ENCODE results near the gene TRIM28.
"Not testable (repeated sequence)": the region's sequence is repeated elsewhere in the genome, so short reads cannot be mapped to it uniquely, and the experiment has no call there.

TRIM28 gene

DNA sequence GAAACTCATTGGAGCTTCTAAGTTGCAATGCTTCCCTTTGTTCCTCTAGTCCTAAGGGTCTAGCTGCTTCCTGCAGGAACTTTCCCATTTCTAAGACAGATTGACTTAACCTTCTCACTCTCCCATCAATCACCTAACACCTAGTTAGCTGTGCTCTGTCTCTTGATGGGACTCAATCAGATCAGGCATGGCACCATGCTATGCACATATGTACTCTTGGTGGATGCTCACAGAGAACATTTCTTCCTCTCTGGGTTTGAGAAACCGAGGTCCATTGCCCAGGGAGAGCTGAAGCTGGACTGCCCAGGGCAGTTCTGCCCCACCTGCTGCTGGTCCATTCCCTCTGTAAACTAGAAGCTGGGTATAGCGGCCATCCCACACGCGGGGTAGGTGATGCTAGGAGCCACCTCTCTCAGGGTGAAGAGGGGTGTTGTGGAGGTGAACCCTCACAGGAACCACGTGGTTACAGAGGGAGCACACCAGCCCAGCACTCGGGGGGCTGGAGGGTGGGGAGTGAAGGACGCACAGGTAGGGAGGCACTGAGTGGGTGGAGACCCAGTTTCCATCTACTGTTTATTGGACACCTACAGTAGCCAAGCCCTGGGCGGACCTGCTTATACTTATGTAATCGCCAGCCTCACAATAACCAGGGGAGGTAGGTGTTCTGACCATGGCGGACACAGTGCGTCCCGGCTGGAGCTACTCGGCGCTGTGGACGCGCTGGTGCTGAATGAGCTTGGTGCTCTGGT lies 17.7 kb downstream of the TRIM28 start:
- no peak for DNase-seq

DNA sequence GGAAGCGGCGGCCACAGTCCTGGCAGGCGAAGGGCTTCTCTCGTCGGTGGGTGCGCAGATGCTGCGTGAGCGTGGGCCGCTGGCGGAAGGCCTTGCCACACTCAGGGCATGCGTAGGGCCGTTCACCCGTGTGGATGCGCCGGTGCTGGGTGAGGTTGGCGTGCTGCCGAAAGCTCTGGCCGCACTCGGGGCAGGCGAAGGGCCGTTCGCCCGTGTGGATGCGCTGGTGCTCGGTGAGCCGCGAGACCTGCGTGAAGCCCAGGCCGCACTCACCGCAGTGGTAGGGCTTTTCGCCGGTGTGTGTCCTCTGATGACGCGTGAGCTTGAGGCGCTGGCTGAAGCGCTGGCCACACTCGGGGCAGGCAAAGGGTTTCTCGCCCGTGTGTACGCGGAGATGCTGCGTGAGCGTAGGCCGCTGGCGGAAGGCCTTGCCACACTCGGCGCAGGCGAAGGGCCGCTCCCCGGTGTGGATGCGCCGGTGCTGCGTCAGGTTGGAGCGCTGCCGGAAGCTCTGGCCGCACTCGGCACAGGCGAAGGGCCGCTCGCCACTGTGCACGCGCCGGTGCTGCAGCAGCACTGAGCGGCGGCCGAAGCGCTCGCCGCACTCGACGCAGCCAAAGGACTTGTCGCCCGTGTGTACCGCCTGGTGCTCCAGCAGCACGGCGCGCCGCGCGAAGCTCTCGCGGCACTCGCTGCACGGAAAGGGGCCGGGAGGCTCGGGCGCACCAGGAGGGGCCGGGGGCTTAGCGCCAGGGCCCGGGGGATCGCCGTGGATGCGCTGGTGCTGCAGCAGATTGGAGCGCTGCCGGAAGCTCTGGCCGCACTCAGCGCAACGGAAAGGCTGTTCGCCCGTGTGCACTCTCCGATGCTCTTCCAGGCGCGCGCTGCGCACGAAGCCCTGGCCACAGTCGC lies 18.5 kb downstream of the TRIM28 start:
- DNase-seq, result peak; percentile 57 to 58

DNA sequence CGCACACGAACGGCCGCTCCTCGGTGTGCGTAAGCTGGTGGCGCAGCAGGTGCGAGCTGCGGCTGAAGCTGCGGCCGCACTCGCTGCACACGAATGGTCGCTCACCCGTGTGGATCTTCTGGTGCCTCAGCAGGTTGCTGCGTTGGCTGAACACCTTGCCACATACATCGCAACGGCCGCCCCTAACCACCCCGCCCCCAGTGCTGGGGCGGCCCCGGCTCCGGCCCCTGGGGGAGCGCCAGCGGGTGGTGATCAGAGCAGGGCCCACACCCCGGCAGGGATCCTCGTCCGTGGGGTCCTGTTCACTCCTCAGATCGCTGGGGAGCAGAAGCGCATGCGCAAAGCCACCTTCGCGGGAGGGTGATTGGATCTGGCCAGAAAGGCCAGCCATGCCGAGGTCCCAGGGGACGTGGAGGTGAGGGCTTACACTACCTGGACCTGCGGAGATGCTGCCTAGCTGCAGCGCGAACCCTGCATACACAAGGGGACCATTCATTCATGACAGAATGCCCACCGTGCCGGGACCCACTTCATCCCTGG lies 19.2 kb downstream of the TRIM28 start:
- DNase-seq, result peak; percentile 51 to 60

DNA sequence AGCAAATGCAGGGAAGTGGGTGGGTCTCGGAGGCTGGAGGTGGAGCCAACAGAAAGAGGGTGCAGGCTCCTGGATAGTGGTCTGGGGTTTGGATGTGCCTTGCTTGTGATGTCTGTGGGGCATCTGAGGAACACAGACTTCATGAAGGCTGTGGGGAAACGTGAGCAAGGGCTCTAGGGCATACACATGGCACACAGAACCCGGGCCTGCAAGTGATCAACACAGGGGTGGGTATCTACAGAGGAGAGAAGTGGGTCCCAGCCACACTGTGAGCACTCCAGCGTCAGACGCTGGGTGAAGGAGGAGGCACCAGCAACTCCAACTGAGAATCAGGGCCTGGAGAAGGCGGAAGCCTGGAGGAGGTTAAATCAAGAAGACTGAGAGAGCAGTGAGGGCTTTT lies 20.0 kb downstream of the TRIM28 start:
- no peak for DNase-seq

DNA sequence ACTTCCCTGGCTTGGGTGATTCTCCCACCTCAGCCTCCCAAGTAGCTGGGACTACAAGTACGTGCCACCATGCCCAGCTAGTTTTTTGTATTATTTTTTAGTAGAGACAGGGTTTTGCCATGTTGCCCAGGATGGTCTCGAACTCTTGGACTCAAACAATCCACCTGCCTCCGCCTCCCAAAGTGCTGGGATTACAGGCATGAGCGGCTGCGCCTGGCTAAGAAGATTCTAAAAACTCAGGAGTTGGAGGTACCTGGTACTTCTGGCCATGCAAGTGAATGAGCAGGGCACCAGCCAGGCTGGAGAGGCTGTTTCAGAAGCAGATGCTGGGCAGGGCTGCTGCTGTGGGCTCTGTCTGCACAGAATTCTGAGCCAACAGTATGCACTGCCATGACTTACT lies 23.1 kb downstream of the TRIM28 start:
- DNase-seq, result no peak

DNA sequence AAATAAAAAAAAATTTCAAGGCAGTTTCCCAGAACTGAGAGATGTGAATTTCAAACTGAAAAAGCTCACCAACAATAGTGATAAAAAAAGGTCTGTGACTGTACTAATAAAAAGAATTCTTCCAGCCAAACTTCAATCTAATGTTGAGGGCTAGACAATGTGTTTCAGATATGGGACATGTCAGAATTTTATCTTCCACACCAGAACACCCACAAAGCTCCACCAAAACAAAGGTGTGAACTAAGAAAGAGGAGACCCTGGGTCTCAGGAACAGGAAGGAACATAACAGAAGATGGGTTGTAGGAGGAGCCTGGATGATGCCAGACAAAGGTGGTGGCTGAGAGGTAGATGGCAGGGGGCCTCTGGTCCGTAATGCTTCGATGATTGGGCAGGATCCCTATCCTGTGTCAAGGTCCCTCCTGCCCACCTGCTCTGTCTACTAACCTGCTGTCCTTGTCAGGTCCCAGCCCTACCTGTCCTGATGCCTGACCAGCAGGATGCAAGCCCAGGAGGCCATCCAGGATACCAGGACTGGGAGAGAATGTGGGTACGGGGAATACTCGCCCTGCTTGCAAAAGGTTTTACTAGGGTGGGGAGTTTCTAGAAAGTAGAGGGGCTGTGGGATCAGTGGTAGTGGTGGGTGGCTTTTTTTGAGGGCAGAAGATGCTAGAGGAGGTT lies 24.7 kb downstream of the TRIM28 start:
- no peak for DNase-seq

DNA sequence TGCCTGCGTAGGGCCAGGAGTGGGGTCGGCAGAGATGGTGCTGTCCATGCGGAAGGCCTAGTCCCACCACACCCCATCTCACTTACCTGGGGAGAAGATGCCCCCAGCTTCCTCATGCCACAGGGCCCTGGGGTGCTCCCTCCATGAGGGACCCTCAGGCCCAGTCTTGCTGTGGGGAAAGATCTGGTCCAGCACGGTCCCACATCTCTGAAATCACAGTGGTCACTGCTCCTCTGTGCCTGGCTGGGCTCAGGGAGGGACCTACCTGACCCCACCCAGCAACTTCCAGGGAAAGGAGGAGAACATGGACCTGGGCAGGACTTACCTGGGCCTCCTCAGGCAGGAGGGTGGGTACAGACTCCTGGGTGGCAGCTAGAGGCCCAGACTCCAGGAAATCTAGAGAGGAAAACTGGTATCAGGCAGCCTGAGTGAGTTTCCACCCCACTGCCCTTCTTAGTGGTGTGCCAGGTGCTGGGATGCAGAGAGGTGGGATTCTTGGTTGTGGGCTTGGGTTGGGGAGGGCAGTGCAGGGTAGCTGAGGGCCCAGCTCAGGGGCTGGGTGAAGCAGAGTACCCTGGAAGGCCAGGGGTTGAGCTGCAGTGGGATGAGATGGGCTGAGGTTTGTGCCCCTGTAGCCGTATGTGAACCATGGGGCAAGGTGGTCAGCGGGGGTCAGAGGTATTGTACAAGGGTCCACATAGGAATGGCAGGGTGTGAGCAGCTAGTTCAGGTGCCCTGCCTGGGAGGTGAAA lies 25.5 kb downstream of the TRIM28 start:
- DNase-seq, result no peak

DNA sequence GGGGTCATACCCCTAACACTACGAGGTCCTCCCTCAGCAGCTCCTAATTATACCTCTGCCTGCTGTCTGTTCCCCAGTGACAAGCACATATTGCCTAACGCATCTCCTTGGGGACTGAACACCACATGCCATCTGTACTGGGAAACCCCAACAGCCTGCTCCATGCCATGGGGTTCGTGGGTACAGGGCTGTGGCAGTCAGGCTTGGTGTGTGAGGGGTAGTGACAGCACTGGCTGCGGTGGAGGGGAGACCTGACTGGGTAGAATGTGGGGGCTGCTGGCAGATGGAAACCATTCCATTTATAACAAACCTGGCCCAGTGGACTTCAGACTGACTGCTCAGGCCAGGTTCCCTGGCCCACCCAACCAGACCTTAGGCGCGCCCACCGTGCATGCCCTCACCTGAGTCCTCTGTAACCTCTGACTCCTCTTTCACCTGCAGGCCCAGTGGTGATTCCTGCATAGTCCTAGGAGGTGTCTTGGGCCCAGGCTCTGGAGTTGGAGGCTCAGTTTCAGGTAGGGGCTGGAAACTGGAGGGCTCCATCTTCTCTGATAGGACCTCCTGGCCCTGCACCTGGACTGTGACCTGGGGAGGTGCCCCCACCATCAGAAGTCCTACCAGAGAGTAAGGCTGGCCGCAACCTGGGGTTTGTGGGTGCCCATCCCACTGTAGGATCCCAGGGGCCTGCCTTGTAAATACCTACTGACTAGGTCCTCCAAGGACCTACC lies 26.2 kb downstream of the TRIM28 start:
- peak in 1 of 2 experiments; percentile 2 for DNase-seq

DNA sequence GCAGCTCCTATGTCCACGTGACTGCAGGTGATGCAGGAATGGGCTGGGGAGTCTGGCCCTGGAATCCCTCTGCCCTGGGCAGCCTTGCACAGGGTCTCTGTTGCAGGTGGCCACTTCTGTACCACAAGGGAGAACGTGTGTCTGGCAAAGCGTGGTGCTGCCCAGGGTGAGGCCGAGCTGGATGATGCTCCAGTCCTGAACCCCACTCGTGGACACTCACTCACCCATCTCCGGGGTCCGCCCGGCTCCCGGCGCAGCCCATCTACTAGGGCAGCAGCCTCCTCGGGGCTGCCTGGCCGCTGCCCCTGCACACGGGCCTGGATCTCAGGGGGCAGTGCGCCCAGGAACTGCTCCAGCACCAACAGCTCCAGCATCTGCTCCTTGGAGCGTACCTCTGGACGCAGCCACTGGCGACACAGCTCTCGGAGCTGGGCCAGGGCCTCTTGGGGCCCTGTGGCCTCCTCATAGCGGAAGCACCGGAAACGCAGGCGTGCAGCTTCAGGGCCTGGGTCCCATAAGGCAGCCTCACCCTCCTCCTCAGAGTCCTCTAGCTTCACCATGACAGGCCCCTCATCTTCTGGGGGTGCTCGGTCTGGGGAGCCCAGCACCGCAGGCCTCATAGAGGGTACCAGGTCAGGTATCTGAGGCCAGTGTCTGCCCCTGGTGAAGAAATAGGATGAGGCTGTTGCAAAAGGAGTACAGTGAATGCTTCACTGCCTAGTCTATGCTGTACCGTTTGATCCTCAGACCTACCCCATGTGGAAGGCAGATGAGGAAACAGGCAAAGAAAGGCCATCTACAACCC lies 27.1 kb downstream of the TRIM28 start:
- peak in 1 of 2 experiments; percentile 3 for DNase-seq

DNA sequence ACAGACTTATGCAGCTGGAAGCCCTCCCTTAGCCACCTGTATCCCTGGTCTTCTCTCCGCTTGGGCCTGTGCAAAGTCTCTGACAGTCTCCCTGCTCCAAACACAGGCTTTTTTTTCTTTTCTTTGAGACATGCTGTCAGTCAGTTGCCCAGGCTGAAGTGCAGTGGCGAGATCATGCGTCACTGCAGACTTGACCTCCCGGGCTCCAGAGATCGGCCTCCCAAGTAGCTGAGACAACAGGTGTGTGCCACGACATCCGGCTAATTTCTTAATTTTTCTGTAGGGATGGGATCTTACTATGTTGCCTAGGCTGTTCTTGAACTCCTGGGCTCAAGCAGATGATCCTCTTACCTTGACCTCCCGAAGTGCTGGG lies 27.7 kb downstream of the TRIM28 start:
- peak in 1 of 2 experiments; percentile 2 for DNase-seq

DNA sequence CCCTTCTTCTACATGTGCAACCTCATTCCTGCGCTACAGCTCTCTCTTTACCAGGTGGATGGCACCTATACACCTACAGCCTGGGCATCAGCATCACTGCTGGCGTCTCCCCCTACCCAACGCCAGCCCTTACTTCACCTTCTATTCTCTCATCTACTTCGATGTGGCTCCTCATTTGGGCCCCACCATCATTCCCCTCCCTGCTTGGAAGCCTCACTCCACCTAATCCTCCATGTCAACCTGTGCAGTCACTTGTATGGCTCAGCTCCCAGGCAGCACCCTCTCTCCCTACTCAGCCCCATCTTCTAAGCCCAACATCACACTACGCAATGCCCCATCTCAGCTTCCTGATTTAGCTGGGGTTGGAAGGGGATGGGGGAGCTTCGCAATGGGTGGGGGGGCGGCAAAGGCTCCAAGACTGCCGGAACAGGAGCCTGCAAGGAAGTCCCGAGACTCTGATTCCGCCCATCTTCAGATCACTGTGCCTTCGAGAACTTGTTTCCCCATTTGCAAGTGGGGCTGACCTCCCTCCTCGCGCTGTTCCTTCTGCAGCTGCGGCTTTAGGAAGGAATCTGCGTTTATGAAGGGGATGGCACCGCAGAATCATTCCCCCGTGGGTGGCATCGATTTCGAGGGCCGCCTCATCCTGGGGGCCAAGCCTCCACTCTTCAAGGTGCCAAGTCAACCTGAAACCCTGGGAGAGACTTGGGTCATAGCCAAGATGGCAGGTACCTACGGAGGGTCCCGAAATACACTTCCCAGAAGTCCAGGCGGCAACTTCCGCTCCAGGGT lies 28.4 kb downstream of the TRIM28 start:
- peak in 1 of 2 experiments; percentile 2 for DNase-seq

DNA sequence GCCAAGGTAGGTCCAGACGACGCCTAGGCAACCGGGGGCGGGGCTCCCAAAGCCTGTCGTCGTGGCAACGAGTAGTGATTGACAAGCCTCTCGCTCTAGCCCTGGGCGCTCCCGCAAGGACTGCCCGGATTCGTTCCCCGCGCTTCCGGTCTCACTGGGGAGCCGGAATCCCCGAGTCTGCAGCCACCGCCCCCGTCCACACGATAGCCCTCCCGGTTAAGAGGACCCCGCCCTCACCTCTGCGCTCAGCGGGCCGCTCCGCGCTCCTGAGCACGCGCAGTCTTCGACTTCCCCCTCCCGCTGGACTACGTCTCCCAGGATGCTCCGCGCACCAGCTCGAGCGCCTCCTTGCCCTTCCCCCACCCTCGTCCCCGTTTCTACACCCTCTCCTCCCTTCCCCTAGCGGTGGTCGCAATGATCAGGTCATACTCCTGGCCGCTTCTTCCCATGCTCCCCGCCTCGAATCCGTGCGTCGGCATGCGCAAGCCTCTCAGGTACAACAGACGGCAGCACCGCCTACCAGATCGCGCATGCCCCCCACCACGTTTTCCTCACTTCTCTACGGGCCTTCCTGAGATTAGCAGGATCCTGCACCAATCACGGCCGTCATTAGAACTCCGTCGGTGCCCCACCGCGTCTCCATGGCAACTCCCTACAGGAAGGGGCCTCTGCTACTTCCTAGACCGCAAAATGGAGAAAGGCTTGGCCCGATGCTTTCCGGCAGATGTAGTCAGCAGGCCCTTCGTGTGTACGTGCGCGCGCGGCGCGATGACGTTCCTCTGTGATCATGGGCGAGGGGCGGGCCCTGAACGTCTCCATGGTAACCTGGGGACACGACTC lies 29.2 kb downstream of the TRIM28 start, which contains the start of gene MZF1:
Gene MZF1, minus strand, starts transcription at position 518 of the 840 bp plus-strand sequence. CDS start 1,946 bp downstream, outside the sequence.
- peak; percentile 99 to 100 for DNase-seq

DNA sequence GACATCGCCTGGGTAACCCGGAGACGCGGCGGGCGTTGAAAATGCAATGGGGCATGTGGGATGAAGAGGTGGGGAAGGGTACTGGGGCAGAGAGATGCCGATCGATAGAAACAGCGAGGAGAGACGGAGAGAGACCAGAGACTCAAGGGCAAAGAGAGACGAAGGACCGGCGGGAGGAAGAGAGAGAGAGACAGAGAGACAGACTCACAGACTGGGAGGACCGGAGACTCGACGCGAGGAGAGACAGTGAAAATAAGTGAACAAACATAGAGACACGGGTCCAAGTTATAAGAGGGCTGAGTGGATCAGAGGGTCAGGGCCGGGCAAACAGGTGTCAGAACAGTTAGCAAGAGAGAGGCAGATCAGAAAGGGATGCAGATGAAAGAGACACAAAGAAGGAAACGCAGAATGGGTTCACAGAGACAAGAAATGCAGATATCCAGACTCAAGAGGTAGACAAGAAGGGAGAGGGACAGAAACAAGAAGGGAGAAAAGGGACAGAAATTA lies 29.8 kb downstream of the TRIM28 start:
- no peak for DNase-seq

DNA sequence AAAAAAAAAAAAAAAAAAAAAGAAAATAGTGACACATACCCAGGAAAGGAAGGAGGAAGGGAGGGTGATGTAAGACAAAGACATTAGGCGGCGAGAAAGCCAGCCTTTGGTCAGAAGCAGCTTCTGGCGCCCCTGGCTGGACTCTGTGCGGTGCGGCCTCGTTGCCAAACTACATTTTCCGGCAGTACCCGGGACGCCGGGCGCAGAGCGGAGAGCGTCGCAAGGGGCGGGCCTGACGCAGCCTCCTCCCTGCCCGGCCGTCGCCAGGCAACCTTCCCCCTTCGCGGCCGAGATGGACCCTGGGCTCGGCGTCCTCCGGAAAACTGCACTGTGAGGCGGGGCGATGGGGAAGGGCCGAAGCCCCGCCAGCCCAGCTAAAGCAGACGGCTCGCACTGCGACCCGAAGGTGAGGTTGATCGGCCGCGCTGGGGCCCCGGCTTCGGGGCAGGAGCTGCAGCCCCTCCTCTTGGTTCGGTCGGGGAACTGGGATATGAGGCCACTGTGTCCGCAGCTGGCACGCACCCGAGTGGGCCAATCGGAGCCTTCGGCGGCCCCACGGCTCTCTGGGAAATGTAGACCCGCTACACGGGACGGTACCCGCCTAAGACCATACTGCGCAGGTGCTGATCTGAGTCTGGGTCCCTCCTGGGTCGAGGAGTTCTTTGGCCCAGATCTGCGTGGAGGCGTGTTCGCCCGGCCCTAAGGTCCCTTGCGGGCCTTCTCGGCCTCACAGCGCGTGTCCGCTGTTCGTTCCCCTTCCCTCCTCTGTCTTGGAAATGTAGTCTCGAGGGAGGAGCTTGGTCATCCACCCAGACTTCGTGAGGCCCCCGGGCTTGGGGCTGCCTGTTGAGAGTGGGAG lies 31.5 kb downstream of the TRIM28 start:
- DNase-seq, result peak; percentile 85 to 89

DNA sequence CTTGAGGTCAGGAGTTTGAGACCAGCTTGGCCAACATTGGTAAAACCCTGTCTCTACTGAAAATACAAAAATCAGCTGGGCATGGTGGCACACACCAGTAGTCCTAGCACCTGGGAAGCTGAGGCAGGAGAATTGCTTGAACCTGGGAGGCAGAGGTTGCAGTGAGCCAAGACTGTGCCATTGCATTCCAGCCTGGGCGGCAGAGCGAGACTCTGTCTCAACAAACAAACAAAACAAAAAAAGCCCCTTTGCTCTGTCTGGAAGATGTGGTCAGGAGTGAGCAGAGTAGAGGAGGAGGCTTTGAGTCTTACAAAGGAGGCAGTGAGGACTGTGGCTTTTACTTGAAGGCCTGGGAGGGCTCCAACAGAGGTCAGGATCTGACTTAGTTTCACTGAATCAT lies 33.7 kb downstream of the TRIM28 start:
- DNase-seq, result not testable (repeated sequence)

DNA sequence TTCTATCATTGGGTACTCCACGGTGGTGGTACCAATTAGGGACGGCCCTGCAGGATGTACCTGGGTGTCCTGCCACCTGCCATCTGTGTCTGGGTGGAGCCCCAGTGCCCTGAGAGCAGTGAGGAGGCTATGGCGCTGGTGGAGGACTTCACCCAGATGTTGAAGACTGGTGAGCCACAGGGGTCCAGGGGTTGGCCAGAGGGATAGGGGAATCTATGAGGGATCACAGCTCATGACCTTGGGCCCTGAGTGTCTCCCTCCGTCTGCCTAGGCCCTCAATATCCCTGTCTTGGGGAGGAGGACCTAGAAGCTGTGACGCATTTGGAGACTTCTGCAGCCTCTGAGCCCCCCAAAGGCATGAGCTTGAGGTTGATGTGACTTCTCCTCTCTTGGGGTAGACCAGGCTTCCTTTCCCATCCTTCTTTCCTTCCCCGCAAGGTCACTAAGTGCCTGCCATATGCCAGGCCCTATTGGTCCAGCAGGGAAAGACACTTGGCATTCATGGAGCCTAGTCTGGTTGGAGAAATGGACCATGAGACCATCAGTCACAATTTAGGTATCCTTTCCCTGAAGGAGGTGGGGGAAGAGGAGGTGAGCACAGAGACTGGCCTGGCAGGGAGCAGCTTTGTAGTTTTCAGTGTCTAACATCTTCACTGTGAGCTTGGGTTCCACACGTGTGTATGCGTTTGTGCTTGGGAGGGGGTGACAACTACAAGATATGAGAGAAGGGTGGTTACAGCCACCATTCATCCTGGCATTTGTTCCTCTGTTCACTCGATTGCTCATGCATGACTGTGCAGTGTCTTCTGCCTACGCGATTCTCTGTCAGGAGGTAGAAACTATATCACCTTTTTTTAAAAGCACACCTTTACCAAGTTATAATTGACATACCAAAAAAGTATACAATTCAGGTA lies 34.4 kb downstream of the TRIM28 start:
- DNase-seq, result peak; percentile 19 to 30

Data from activated CD4-positive, alpha-beta T cell treated with anti-CD3 and anti-CD28 coated beads, Interleukin-2, amount 50 U/mL, for 48 hours (primary cell).